ENCODE measurements around the gene SKI. TPM values are rescaled to one million over a fixed set of nuclear protein-coding genes. Genes with fewer than 3 reads are reported as not detected.

The SKI gene
- total RNA-seq, 1 donor from 2014 or later = 62.0 TPM

- Mint-ChIP-seq H3K27ac (ENCODE audit: unreplicated experiment) (peak overlapping the region; percentile 98), H3K4me3 (peak overlapping the region; percentile 65), H3K36me3 (ENCODE audit: low read depth) (no peaks in the 10 kb centered on the region)
Observed at GRCh38 chr1:2212532-2213491, 15.3 kb upstream of the SKI start.

DNA sequence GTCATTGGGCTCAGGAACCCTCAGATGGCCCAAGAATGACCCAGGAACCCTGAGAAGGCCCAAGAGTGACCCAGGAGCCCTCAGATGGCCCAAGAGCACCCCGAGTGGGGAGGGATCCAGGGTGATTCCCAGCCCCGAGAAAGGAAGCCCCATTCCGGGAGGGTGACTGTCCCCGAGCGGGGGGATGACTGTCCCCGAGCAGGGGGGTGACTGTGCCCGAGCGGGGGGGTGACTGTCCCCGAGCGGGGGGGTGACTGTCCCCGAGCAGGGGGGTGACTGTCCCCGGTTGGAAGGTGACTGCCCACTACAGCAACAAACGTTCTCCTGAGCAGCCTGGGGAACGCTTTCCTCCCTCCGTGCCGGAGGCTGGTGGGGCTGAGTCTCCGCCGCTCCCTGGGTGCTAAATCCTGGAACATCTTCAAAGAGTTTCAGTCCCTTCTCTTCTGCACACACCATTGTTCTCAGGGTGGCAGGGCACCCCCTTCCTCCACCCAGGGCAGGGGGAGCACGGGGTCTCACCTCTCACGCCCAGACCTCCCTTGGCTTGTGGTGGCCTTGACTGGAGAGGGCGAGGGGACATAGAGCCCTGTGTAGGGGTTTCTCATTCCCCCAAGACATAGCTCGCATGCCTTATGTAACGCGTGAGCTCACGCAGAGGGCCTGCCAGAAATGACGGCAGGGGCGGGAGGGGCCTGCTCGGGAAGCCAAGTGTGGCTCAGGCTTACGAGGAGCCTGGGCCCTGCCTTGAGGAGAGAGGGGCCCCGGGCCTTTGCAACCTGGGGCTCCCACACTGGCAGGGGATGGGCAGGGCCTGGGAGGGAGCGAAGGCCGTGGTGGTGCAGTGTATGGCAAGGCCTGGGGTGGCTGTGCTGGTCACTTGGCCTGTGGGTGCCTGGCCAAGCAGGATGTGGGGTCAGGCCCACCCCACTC, 14.3 kb upstream of the SKI start:
- H3K9me3 Mint-ChIP-seq = no peaks in the 10 kb centered on the region
- H3K4me1 Mint-ChIP-seq = peaks cover 4% of the 10 kb centered on the region

More at GRCh38 chr1:2212532-2213491, 15.3 kb upstream of the SKI start:
- Mint-ChIP-seq H3K9me3 (no peaks in the 10 kb centered on the region), H3K4me1 (peaks cover 4% of the 10 kb centered on the region), H3K27me3 (ENCODE audit: low read depth) (no peaks in the 10 kb centered on the region)
- TF ChIP-seq, protein P1, sequence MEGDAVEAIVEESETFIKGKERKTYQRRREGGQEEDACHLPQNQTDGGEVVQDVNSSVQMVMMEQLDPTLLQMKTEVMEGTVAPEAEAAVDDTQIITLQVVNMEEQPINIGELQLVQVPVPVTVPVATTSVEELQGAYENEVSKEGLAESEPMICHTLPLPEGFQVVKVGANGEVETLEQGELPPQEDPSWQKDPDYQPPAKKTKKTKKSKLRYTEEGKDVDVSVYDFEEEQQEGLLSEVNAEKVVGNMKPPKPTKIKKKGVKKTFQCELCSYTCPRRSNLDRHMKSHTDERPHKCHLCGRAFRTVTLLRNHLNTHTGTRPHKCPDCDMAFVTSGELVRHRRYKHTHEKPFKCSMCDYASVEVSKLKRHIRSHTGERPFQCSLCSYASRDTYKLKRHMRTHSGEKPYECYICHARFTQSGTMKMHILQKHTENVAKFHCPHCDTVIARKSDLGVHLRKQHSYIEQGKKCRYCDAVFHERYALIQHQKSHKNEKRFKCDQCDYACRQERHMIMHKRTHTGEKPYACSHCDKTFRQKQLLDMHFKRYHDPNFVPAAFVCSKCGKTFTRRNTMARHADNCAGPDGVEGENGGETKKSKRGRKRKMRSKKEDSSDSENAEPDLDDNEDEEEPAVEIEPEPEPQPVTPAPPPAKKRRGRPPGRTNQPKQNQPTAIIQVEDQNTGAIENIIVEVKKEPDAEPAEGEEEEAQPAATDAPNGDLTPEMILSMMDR (conservative IDR thresholded peaks at IDR 0.05) = peak; percentile 48
- DNase-seq (ENCODE audit: low read depth, low spot score) = peak; percentile 69

GRCh38 chr1:2214541-2215241, 13.4 kb upstream of the SKI start:
- no peak overlapping the region for H3K4me3 Mint-ChIP-seq
- H3K4me1 Mint-ChIP-seq = no peaks in the 10 kb centered on the region
- H3K27me3 Mint-ChIP-seq (ENCODE audit: low read depth) = no peaks in the 10 kb centered on the region
- DNase-seq (ENCODE audit: low read depth, low spot score) = no peak
- TF ChIP-seq, protein P1 (conservative IDR thresholded peaks at IDR 0.05) = no peak
- no peaks in the 10 kb centered on the region for H3K9me3 Mint-ChIP-seq
- no peak overlapping the region for H3K27ac Mint-ChIP-seq (ENCODE audit: unreplicated experiment)
- H3K36me3 Mint-ChIP-seq (ENCODE audit: low read depth) = no peaks in the 10 kb centered on the region

More for the DNA sequence above, 14.3 kb upstream of the SKI start:
- Mint-ChIP-seq H3K27me3 (ENCODE audit: low read depth) (no peaks in the 10 kb centered on the region), H3K36me3 (ENCODE audit: low read depth) (no peaks in the 10 kb centered on the region), H3K27ac (ENCODE audit: unreplicated experiment) (no peak overlapping the region), H3K4me3 (no peak overlapping the region)
- TF ChIP-seq, protein P1 (conservative IDR thresholded peaks at IDR 0.05) = no peak
- DNase-seq (ENCODE audit: low read depth, low spot score) = no peak

- Mint-ChIP-seq H3K27ac (ENCODE audit: unreplicated experiment) (no peak overlapping the region), H3K9me3 (no peaks in the 10 kb centered on the region), H3K36me3 (ENCODE audit: low read depth) (no peaks in the 10 kb centered on the region), H3K27me3 (ENCODE audit: low read depth) (no peaks in the 10 kb centered on the region), H3K4me3 (no peak overlapping the region), H3K4me1 (no peaks in the 10 kb centered on the region)
- TF ChIP-seq, protein P1 (conservative IDR thresholded peaks at IDR 0.05) = no peak
- DNase-seq (ENCODE audit: low read depth, low spot score) = no peak
Observed at GRCh38 chr1:2215329-2215728, 12.8 kb upstream of the SKI start.

All from neural crest cell (in vitro differentiated cells).